ENCODE data around the gene CUX1.
"Not testable (repeated sequence)": the region's sequence is repeated elsewhere in the genome, so short reads cannot be mapped to it uniquely, and the experiment has no call there.

CUX1 gene

DNA sequence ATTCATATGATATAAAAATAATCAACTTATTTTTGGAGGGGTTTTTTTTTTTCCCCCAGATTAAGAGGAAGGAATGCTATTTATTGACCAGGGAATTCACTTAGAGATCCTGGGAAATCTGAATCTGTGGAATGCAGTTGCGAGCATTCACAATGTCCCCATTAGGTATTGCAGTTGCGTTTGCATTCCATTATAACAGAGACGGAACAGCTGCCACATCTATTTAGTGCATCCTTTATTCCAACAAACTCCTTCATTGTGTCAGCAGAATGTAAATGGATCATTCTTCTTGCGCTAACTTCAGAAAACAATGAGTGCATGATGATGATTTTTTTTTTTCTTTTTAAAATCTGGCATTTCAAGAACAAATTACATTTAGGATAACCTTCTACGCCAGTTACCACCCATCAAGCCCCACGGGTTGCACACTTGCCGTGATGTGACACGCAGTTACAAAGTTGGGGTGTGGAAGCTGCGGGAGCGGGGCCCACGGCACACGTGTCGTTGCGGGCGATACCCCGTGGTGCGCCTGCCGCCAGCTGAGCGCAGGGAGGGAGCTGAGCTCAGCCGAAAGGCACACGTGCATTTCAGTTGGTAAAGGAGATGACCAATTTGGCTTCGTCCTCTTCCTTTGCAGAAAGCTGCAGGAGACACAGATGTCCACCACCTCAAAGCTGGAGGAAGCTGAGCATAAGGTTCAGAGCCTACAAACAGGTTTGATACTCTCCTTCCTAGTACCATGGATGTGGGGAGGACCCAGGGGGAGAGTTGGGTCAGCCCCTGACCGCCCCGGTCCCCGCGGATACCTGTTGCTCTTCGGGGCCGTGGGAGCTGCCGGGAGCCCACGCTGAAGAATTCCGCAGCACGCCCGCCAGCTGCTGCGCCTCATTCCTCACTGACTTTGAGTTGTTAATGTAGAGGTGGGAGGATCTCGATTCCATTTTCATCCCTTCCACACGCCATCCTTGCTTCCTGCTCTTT is 293.9 kb downstream of the CUX1 start:
- no peak for FAIRE-seq

DNA sequence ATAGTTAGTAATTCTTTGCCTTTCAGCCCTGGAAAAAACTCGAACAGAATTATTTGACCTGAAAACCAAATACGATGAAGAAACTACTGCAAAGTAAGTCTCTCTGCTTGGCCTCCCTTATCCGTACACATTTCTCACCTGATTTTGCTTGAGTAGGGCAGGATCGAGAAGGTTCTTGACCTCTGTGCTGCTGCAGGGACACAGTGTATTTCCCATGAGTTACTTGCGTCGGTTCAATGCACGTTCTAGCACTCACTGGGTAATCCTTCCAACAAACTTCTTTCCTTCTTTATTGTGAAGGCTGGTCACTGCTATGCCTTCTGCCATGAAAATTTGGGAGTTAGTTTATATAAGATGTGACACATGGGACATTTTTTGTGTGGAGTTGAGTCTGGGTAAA is 297.8 kb downstream of the CUX1 start:
- FAIRE-seq = no peak

DNA sequence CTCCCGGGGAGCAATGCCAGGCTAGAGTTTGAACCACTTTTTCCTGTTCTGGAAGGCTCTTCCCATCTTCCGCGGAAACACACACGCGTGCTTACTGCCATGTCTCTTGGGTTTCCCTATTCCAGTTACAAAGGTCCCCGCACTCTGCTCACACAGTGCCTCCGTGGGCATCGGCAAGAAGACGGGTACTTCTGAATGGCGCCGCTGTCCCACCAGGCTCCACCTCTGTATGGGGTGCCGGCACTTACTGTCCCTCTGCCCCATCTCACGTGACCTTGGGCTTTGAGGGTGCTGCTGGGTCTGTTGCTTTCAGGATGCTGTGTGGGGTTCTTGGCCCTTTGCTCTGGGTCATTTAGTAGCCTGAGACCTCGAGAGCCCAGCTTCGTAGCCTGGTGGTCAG is 298.5 kb downstream of the CUX1 start:
- FAIRE-seq = no peak

DNA sequence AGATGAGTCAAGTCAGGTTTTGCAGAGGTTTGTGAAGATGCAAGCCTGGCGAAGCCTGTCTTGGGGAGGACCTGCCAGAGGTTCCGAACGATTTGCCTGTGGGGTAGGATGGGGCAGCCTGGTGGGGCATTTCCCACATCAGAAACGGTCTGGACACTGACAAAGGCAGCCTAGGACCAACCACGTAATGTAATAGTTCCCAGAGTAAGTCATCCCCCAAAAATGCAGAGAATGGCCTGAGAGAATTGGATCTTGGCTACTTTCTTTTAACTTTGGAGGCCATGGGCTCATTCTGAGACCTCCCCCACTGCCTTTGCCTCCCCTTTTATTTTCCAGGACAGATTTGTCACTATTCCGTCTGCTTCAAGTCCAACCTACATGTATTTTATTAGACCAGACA is 300.3 kb downstream of the CUX1 start:
- no peak for FAIRE-seq

DNA sequence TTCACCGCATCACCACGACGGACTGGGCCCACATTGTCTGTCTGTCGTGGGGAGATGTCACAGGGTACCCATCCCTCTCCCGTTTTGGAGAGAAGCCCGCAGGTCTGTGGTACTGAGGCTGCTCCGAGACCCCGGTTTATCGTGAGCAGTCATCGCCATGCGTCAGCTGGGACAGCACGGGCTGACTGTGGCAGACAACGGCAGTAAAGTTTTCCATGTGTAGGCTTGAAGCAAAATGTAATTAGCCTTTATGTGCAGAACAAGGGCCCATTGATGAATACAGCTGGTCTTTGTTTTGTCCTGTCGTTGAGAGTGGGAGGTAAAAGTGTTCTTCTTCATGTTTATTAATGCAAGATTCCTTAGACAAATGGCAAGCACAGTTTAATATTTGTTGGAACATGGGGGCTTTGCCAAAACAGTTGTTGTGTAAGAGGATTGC is 301.8 kb downstream of the CUX1 start:
- FAIRE-seq = no peak

DNA sequence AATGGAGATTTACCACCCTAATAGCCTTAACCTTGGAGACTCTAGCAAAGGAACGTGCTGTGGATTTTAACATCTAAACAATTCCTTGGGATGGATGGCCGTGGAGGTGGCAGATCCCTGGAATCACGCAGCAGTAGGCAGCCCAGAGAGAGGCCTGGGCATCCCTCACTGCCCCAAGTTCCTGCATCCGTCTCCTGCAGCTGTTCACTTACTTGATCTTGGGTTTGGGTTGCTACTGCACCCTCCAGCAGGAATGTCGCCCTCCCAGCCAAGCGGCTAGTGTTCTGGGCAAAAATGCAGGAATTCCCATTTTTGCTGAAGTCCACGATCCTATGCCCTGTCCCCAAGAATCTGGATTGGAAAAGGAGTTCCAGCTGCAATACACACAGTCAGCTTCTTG is 302.5 kb downstream of the CUX1 start:
- FAIRE-seq = no peak

DNA sequence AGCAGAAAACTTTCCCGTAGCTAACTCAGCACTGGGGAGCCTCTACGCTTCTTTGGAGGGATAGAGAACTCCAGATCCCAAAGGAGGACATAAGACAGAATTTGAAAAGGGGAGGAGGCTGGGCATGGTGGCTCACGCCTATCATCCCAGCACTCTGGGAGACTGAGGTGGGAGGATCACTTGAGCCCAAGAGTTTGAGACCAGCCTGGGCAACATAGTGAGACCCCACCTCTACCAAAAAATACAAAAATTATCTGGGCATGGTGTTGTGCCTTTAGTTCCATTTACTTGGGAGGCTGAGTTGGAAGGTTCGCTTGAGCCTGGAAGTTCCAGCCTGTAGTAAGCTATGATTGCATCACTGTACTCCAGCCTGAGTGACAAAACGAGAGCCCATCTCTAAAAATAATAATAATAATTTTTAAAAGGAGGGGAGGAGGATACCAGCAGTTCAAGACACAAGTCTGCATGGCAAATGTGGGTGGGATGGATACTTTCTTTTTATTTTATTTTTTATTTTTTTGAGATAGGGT is 303.3 kb downstream of the CUX1 start:
- FAIRE-seq = no peak

DNA sequence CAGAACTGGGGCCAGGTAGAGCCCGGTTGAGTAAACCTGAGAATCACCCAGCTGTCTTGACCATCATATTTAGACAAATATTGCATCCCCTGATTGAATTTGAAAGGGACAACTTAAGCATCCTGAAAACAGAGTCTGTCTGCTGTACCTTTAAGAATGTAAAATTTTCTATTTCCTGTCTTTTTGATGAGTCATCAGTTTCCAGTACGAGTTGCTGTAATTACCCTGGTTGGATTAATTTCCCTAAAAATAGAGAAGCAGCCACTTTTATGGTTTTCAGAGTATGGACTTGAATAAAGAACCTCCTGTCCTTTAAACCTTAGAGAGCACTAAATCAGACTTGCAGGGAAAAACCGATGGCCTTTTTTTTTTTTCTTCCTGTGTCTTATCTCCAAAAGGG is 304.6 kb downstream of the CUX1 start:
- no peak for FAIRE-seq

DNA sequence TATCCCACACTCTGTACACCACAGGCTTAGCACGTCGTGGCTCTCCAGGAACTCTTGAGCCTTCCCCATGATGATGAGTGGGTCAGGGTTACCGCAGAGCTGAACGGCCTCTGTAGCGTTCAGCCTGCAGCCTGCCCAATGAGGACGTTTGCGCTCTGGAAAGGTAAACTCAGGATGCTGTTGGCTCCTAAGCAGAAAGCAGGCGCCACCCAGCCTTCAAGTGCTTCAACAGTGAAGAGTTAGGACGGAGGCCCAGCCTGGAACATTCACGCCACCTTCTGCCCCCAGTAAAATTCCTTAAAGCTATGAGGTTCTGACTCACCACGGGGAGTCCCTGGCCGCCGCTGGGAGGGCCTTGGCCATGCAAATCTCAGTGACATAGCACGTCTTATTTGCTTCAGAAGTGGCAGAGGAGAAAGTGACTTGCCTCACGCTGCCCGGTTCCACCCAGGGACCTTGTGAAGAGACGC is 307.7 kb downstream of the CUX1 start:
- FAIRE-seq = no peak

DNA sequence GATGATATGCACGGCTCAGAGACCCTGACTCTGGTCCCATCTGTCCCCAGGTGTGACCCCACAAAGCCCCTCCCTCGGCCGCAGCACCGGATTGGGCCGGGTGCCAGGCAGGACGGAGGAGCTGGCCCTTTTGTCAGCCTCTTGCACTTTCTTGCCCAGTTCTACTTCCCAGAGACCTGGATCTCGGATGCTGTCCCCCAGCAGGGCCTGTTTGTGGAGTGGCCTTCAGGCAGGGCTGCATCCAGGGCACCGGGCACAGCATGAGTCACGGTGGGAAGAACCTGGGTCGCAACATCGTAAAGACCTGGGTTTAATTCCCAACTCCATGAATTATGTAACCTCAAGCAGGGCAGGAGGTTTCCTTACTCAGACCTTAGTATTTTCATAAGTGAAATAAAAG is 310.9 kb downstream of the CUX1 start:
- FAIRE-seq = no peak

DNA sequence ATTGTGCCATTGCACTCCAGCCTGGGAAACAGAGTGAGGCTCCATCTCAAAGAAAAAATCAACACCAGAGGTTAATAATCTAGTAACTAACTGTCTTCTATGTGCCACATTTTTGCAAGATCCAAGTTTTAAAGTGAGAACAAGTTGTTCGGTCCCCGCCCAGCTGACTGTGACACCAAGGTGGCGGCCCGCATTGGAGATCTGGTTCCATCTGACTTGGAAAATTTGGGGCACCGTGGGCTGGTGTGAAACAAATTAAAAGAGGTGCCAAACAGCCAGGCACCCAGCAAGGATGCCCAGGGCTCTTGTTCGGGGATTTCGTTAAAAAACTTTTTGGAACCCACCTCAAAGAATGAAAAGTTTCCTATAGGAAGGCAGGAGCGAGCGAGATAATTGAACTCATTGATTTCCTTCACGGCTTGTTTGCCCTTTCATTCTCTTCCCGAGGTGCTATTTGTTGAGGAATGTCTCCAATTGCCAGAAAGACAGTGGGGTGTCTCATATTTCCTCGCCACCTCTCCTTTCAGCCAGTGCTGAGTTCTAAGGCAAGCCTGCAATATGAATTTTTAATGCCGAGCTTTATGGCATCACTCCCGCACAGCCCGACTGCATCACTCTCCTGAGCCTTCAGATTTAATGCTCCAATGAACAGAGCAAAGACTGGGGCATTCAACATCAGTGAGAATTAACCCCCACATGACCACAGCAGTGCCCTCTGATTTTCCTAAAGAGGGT is 312.4 kb downstream of the CUX1 start:
- no peak for FAIRE-seq

DNA sequence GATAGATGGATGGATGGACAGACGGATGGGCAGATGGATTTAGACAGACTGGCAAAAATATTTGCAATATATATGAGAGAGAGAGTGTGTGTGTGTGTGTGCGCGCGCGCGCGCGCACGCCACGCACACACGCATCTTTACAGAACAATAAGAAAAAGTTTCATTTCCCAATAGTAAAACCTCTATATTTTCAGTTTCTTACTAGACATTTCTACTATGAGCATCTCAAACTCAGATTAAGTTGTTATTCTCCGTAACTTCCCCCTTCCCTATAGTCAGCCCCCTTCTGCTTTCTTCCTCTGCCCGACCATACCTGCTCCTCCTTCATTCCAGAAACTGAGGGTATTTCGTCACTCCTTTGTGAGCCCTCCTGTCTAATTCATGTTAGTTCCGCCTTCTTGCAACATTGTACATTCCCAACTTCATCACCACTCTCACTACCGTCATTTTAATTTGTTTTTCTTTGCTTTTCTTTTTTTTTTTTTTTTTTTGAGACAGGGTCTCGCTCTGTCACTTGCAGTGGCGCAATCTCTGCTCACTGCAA is 314.9 kb downstream of the CUX1 start:
- FAIRE-seq = no peak

DNA sequence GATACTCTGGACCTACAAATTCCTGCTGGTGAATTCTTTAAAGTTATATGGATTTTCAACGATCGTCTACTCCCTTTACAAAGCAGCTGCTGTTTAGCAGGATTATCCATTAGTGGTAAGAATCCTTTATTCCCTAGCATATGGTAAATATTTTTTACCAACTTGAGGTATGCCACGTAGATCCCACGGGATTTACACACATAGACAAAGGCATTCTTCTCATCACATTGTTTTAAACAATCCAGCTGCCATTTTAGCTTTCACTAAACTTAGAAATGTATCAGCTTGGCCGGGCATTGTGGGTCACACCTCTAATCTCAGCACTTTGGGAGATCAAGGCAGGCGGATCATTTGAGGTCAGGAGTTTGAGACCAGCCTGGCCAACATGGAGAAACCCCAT is 321.2 kb downstream of the CUX1 start:
- no peak for FAIRE-seq

DNA sequence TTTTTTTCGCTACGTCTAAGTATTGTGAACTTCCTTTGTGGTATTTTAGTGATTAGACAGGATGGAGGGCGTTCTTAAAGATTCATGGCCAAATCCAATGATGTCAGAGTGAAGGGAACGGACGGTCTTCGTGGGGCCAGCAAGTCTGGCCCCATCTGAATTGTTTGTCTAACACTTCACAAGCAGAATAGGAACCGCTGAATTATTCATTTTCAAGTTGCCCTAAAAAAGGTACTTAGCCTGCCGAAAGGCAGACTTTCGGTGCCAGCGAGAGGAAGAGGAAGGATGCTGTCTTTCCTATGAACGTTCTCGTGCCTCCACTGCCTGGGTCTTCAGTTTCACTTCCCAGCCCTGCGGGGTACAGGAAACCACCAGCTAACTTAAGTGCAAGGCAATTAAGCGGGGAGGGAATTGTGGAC is 323.5 kb downstream of the CUX1 start:
- FAIRE-seq = no peak

DNA sequence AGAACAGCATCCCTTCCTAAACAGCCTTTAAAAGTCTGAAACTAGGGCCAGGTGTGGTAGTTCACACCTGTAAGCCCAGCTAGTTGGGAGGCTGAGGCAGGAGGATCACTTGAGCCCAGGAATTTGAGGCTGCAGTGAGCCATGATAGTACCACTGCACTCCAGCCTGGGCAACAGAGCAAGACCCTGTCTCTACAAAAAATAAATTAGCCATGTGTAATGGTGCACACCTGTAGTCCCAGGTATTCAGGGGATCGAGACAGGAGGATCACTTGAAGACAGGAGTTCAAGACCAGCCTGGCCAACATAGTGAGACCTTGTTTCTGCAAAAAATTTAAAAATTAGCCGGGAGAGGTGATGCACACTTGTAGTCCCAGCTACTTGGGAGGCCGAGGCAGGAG is 325.0 kb downstream of the CUX1 start:
- not testable (repeated sequence) for FAIRE-seq

DNA sequence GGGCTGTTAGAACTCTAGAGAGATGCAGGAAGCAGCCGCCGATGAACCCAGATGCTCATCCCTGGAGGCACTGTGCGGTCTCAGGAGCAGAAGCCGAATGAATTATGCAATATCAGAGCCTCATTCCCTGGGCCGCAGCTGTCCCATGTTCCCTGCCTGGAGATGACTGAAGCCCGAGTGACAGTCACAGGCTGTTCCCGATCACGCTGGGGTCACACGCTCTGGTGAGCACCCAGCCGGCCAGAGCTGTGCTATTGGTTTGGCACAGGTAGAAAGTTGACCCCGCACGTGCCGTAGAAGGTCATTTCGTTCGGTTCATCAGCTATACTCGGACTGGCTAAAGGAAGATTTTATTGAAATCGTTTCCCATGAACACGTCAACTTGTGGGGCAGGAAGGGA is 328.7 kb downstream of the CUX1 start:
- no peak for FAIRE-seq

DNA sequence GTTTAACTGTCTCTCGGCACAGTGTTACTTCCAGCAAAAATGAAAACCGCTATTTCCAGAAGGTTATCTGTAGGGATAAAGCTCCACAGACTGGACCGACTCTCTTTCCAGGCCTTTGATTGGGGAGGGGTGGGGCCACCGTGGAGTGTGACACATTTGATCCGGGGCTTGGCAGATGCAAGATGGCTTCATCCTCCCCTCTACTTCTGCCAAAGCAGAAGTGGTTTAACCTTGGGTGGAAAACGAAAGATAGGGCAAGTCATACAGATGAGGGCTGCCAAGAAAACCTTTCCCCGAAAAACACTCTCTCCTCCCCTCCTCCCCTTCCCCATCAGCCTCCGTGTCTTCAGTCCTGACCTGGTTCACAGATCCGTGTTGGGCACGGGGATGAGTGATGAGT is 329.6 kb downstream of the CUX1 start:
- no peak for FAIRE-seq

DNA sequence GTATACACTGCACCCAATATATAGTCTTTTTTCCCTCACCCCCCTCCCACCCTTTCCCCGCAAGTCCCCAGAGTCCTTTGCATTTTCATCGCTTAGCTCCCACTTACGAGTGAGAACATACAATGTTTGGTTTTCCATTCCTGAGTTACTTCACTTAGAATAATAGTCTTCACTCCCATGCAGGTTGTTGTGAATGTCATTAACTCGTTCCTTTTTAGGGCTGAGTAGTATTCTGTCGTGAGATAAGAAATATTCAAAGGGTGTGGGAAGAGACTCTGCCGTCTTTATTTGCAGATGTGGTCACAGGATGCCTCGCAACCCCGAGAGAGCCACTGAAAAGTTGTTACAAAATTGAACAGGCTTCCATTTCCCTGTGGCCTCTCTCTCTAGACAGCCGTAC is 331.4 kb downstream of the CUX1 start:
- FAIRE-seq = no peak

DNA sequence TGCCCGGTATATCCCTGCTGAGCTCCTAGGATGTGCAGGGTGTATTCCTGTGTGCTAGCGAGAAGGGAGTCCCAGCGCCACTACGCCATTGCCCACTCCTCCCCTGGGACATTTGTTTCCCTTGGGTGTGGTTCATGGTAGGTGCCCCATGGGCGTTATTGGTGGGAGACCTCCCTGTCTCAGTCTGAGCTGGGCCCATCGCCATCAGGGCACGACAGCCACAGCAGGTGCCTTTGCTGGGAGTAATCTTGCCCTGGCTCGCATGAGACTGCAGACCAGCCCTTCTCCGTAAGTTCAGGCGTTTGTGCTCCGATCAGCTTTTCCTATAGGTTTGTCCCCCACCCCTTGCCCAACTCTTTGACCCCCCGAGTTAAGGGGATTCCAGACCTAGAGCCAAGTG is 332.0 kb downstream of the CUX1 start:
- no peak for FAIRE-seq

DNA sequence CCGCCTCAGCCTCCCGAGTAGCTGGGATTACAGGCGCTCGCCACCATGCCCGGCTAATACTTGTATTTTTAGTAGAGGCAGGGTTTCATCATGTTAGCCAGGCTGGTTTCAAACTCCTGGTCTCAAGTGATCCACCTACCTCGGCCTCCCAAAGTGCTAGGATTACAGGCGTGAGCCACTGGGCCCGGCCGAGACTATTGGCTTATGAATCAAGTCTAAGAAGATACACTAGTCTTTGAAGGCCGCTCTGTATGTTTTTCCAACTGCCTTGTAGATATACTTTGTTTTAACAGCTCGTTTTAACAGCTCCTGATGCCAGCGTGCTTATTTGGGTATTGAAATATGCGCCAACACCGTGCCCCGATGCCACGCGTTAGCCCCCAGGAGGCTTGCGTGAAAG is 332.8 kb downstream of the CUX1 start:
- no peak for FAIRE-seq

DNA sequence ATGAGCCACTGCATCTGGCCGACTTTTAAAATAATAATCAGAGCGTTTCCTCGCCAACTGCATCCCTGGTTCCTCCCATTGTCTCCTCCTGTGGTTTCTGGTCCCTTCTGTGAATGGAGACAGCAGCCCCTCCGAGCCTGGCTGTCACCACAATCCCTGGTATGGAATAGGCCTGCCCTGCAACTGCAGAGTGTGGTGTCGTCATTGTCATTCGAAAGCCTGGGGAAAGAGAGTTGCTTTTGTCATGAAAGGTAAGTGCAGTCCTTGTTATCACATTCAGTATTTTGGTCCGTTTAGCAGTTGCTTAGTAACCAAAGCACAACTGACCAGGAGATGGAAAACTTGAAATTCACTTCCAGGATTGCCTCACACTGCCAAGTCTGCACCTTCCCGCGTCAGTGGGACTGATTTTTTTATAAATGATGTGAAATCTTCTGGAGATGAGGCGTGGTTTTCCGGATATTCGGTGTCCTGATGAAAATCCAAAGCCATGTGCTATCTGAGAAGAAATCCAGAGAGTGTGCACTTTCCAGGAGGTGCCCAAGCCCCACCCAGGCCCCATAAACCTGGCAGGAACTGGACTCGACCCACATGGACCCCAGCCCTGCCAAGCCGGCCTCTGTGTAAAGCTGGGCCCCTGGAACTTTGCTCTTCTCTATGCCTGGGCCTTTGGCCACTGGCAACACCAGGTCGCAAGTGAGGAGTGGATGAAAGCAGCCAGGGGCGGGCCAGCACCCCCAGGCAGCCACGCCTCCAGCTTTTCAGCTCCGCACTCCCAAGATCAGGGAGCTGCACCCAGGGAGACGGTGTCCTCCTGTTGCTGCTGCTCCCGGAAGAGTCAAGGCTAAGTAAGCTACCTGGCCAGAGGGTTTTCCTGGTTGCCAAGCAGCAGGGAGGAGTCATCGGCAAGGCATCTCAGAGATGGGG is 335.5 kb downstream of the CUX1 start:
- no peak for FAIRE-seq

DNA sequence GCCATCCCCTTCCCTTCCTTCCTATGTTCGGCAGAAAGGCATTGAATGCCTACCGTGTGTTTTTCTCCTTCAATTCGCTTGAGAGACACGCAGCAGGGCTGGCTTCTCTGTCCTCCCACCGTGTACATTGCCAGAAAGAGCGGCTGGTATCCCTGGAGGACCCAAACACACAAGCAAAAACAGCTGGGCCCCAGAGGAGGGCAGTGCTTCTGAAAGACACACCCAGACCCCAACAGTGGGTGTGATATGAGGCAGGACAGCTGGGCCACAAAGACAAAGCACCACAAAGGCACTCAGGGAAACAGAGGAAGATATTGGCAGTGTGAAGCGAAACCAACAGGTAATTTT is 336.1 kb downstream of the CUX1 start:
- no peak for FAIRE-seq

All from A204.1 (cell line).